CD4-positive, alpha-beta memory T cell (primary cell): ENCODE results near the gene MEIOB. TPM values are rescaled to one million over a fixed set of nuclear protein-coding genes. Genes with fewer than 3 reads are reported as not detected.
"Not testable (repeated sequence)": the region's sequence is repeated elsewhere in the genome, so short reads cannot be mapped to it uniquely, and the experiment has no call there.

ENCODE experiments used
- CTCF ChIA-PET: fragments of 350-600 bp; sonication (Branson Sonifier 250); formaldehyde crosslinking; loops from one replicate; lab custom pipeline; 2021; ENCODE audit warnings: inconsistent platforms; ENCODE audit not compliant: partially characterized antibody; lab: Charles Lee
- POLR2A ChIA-PET: fragments of 350-600 bp; sonication (Branson Sonifier 250); formaldehyde crosslinking; loops from one replicate; lab custom pipeline; 2021; ENCODE audit not compliant: partially characterized antibody; lab: Charles Lee
- DNase-seq, 5 donors: peaks; one replicate each; pipeline versions ENCODE4 v3.0.0 to v3.0.0-alpha.2; 2020 to 2022; ENCODE audit warnings: mixed read lengths in 1 of 5
- H3K27ac ChIP-seq: one replicate; pipeline ENCODE4 v1.7.0; 2013; ENCODE audit warnings: low read depth, low read length
- H3K27me3 ChIP-seq: 2 replicates; pipeline ENCODE4 v1.7.0; 2013; ENCODE audit warnings: mild to moderate bottlenecking, low read length, moderate library complexity; ENCODE audit not compliant: insufficient read depth
- H3K36me3 ChIP-seq: 2 replicates; pipeline ENCODE4 v1.7.0; 2013; ENCODE audit warnings: mild to moderate bottlenecking, low read length, moderate library complexity; ENCODE audit not compliant: insufficient read depth
- H3K4me1 ChIP-seq: 2 replicates; pipeline ENCODE4 v1.7.0; 2013; ENCODE audit warnings: mild to moderate bottlenecking, low read length, moderate library complexity; ENCODE audit not compliant: insufficient read depth
- H3K4me3 ChIP-seq, 2 donors: one replicate each; pipeline ENCODE4 v1.7.0; 2013; ENCODE audit warnings: low read length in 2 of 2, mild to moderate bottlenecking in 1 of 2
- H3K9me3 ChIP-seq, 2 donors: one replicate each; pipeline ENCODE4 v1.7.0; 2013; ENCODE audit warnings: low read length in 2 of 2, control low read depth in 1 of 2; ENCODE audit not compliant: control insufficient read depth in 1 of 2
- H3K27ac Mint-ChIP-seq, 7 donors: one replicate each; pipeline ENCODE4 v1.8.0; 2020 to 2021; ENCODE audit warnings: mixed read lengths in 7 of 7, mild to moderate bottlenecking in 6 of 7, inconsistent platforms in 3 of 7, moderate library complexity in 3 of 7
- H3K27me3 Mint-ChIP-seq, 2 donors: one replicate each; pipeline ENCODE4 v1.8.0; 2020 to 2021; ENCODE audit warnings: mixed read lengths in 2 of 2
- H3K36me3 Mint-ChIP-seq, 2 donors: one replicate each; pipeline ENCODE4 v1.8.0; 2020 to 2021; ENCODE audit warnings: mixed read lengths in 2 of 2, inconsistent platforms in 1 of 2, mild to moderate bottlenecking in 1 of 2
- H3K4me1 Mint-ChIP-seq, 4 donors: one replicate each; pipeline ENCODE4 v1.8.0; 2020 to 2021; ENCODE audit warnings: mixed read lengths in 4 of 4, mild to moderate bottlenecking in 1 of 4
- H3K4me3 Mint-ChIP-seq, 8 donors: one replicate each; pipeline ENCODE4 v1.8.0; 2020 to 2021; ENCODE audit warnings: mixed read lengths in 8 of 8, mild to moderate bottlenecking in 7 of 8, moderate library complexity in 6 of 8, inconsistent platforms in 3 of 8
- H3K9me3 Mint-ChIP-seq, 8 donors: one replicate each; pipeline ENCODE4 v1.8.0; 2020 to 2021; ENCODE audit warnings: mixed read lengths in 8 of 8, mild to moderate bottlenecking in 5 of 8, inconsistent platforms in 3 of 8, moderate library complexity in 1 of 8
- intact Hi-C: fragments of 100-400 bp; cut with micrococcal nuclease; formaldehyde crosslinking; loops from one replicate; pipeline ENCODE4 v1.15.1; 2023
- polyA plus RNA-seq, 2 donors: library from polyadenylated mRNA; unstranded; fragments of 300-500 nt; fragmentation: Illumina TruSeq; gene quantifications; one replicate each; pipeline ENCODE4 v1.2.3, GENCODE V29; 2021
- total RNA-seq, 2 experiments: library from RNA; stranded (reverse); gene quantifications; one replicate each; pipeline ENCODE4 v1.2.3, GENCODE V29; 2021

The MEIOB gene
- total and polyA plus RNA-seq, 4 experiments from 2014 or later: not detected

GRCh38 chr16:1897692-1898091 is 25.7 kb upstream of the MEIOB start:
- CTCF ChIA-PET: interaction anchor here (0.7 kb wide), 1 partner anchor 291 kb away, joined by 3 read pairs; no protein-coding TSS in a partner anchor
- H3K9me3 ChIP-seq, POLR2A ChIA-PET, DNase-seq, H3K4me1 Mint-ChIP-seq, H3K36me3 ChIP-seq, H3K4me1 ChIP-seq, H3K4me3 Mint-ChIP-seq, H3K27ac ChIP-seq, intact Hi-C loops, H3K27ac Mint-ChIP-seq, H3K27me3 ChIP-seq, H3K36me3 Mint-ChIP-seq, H3K9me3 Mint-ChIP-seq, H3K27me3 Mint-ChIP-seq, H3K4me3 ChIP-seq: not testable (repeated sequence)

- H3K27me3 ChIP-seq: no peaks in the 10 kb centered on the region
- H3K9me3 Mint-ChIP-seq: no peaks in the 10 kb centered on the region
- no peak overlapping the region for H3K27ac ChIP-seq
- peaks cover 6 to 7% of the 10 kb centered on the region in 2 donors for H3K27me3 Mint-ChIP-seq
- H3K9me3 ChIP-seq: no peaks in the 10 kb centered on the region
- no peaks in the 10 kb centered on the region for H3K36me3 Mint-ChIP-seq
- no peaks in the 10 kb centered on the region for H3K36me3 ChIP-seq
- no peak overlapping the region for H3K27ac Mint-ChIP-seq
- no peaks in the 10 kb centered on the region for H3K4me1 ChIP-seq
- no peak overlapping the region for H3K4me3 Mint-ChIP-seq
- intact Hi-C loops: no loop called here
- ChIA-PET POLR2A (no interaction called here), CTCF (no interaction called here)
- H3K4me1 Mint-ChIP-seq: no peaks in the 10 kb centered on the region
- no peak for DNase-seq
- H3K4me3 ChIP-seq: no peak overlapping the region
These were observed 24.1 kb upstream of the MEIOB start for GRCh38 chr16:1895949-1896675.

GRCh38 chr16:1895068-1895467 is 23.1 kb upstream of the MEIOB start:
- H3K36me3 Mint-ChIP-seq: no peaks in the 10 kb centered on the region
- H3K27me3 Mint-ChIP-seq: peaks cover 13 to 14% of the 10 kb centered on the region in 2 donors
- Histone ChIP-seq H3K4me1 (no peaks in the 10 kb centered on the region), H3K9me3 (no peaks in the 10 kb centered on the region), H3K27me3 (no peaks in the 10 kb centered on the region), H3K36me3 (no peaks in the 10 kb centered on the region), H3K4me3 (no peak overlapping the region), H3K27ac (no peak overlapping the region)
- H3K4me1 Mint-ChIP-seq: no peaks in the 10 kb centered on the region
- intact Hi-C loops: no loop called here
- no peaks in the 10 kb centered on the region for H3K9me3 Mint-ChIP-seq
- no peak for DNase-seq
- ChIA-PET CTCF (no interaction called here), POLR2A (no interaction called here)
- no peak overlapping the region for H3K4me3 Mint-ChIP-seq
- no peak overlapping the region for H3K27ac Mint-ChIP-seq

GRCh38 chr16:1890708-1891050 is 18.7 kb upstream of the MEIOB start:
- Histone ChIP-seq H3K4me3 (no peak overlapping the region), H3K4me1 (no peaks in the 10 kb centered on the region), H3K27me3 (no peaks in the 10 kb centered on the region), H3K27ac (no peak overlapping the region), H3K36me3 (no peaks in the 10 kb centered on the region), H3K9me3 (no peaks in the 10 kb centered on the region)
- Mint-ChIP-seq H3K4me3 (no peak overlapping the region), H3K27ac (no peak overlapping the region), H3K36me3 (no peaks in the 10 kb centered on the region), H3K9me3 (peaks cover 0 to 2% (median 0%) of the 10 kb centered on the region in 8 donors), H3K4me1 (no peaks in the 10 kb centered on the region), H3K27me3 (peaks cover 11 to 14% of the 10 kb centered on the region in 2 donors)
- DNase-seq: no peak
- CTCF ChIA-PET: no interaction called here
- intact Hi-C loops: no loop called here
- POLR2A ChIA-PET: no interaction called here

GRCh38 chr16:1890024-1890707 is 18.2 kb upstream of the MEIOB start:
- Mint-ChIP-seq H3K27ac (no peak overlapping the region), H3K27me3 (peaks cover 12 to 14% of the 10 kb centered on the region in 2 donors), H3K9me3 (peaks cover 0 to 2% (median 0%) of the 10 kb centered on the region in 8 donors), H3K36me3 (no peaks in the 10 kb centered on the region), H3K4me3 (no peak overlapping the region), H3K4me1 (no peaks in the 10 kb centered on the region)
- Histone ChIP-seq H3K27me3 (peaks cover under 1% of the 10 kb centered on the region), H3K27ac (no peak overlapping the region), H3K36me3 (no peaks in the 10 kb centered on the region), H3K9me3 (no peaks in the 10 kb centered on the region), H3K4me3 (no peak overlapping the region), H3K4me1 (no peaks in the 10 kb centered on the region)
- POLR2A ChIA-PET: no interaction called here
- intact Hi-C loops: no loop called here
- CTCF ChIA-PET: no interaction called here
- DNase-seq: no peak

- ChIA-PET CTCF (no interaction called here), POLR2A (no interaction called here)
- Mint-ChIP-seq H3K4me1 (no peaks in the 10 kb centered on the region), H3K4me3 (no peak overlapping the region), H3K9me3 (peaks cover 0 to 2% (median 0%) of the 10 kb centered on the region in 8 donors), H3K36me3 (no peaks in the 10 kb centered on the region), H3K27ac (no peak overlapping the region), H3K27me3 (peaks cover 9 to 18% of the 10 kb centered on the region in 2 donors)
- no peaks in the 10 kb centered on the region for H3K36me3 ChIP-seq
- H3K9me3 ChIP-seq: no peaks in the 10 kb centered on the region
- H3K27me3 ChIP-seq: peaks cover 4% of the 10 kb centered on the region
- no peak for DNase-seq
- H3K4me1 ChIP-seq: no peaks in the 10 kb centered on the region
- intact Hi-C loops: no loop called here
- no peak overlapping the region for H3K27ac ChIP-seq
- no peak overlapping the region for H3K4me3 ChIP-seq
These were observed 15.9 kb upstream of the MEIOB start for GRCh38 chr16:1887711-1888354.

- H3K9me3 ChIP-seq: no peaks in the 10 kb centered on the region
- no peak overlapping the region for H3K27ac ChIP-seq
- Mint-ChIP-seq H3K27ac (no peak overlapping the region), H3K4me3 (no peak overlapping the region), H3K4me1 (no peaks in the 10 kb centered on the region), H3K9me3 (peaks cover 0 to 2% (median 0%) of the 10 kb centered on the region in 8 donors), H3K36me3 (no peaks in the 10 kb centered on the region), H3K27me3 (peaks cover 0 to 14% of the 10 kb centered on the region in 2 donors)
- H3K36me3 ChIP-seq: no peaks in the 10 kb centered on the region
- POLR2A ChIA-PET: no interaction called here
- no peaks in the 10 kb centered on the region for H3K4me1 ChIP-seq
- intact Hi-C loops: no loop called here
- H3K4me3 ChIP-seq: no peak overlapping the region
- CTCF ChIA-PET: no interaction called here
- no peak for DNase-seq
- peaks cover 4% of the 10 kb centered on the region for H3K27me3 ChIP-seq
These were observed 12.9 kb upstream of the MEIOB start for GRCh38 chr16:1884889-1885288.
